ENCODE results near the gene MBD5.
"Not testable (repeated sequence)": the region's sequence is repeated elsewhere in the genome, so short reads cannot be mapped to it uniquely, and the experiment has no call there.

The MBD5 gene

GRCh38 chr2:148021059-148021861 is at the start of gene MBD5:
Gene MBD5 (plus strand): TSS chr2:148021091.
- peak; percentile 36 for DNase-seq (ENCODE audit: low read depth, low spot score)

- DNase-seq (ENCODE audit: low read depth, low spot score): no peak
Observed at GRCh38 chr2:147976102-147976501, 44.8 kb upstream of the MBD5 start.

GRCh38 chr2:147977679-147978078 is 43.2 kb upstream of the MBD5 start:
- no peak for DNase-seq (ENCODE audit: low read depth, low spot score)

- DNase-seq (ENCODE audit: low read depth, low spot score): no peak
Observed at GRCh38 chr2:147980940-147981528, 39.9 kb upstream of the MBD5 start.

- DNase-seq (ENCODE audit: low read depth, low spot score): no peak
Observed at GRCh38 chr2:147989102-147989501, 31.8 kb upstream of the MBD5 start.

- peak; percentile 36 for DNase-seq (ENCODE audit: low read depth, low spot score)
Observed at GRCh38 chr2:147989809-147990403, 31.0 kb upstream of the MBD5 start.

GRCh38 chr2:147994965-147995364 is 25.9 kb upstream of the MBD5 start:
- not testable (repeated sequence) for DNase-seq (ENCODE audit: low read depth, low spot score)

- no peak for DNase-seq (ENCODE audit: low read depth, low spot score)
Observed at GRCh38 chr2:147996828-147997227, 24.1 kb upstream of the MBD5 start.

GRCh38 chr2:147998203-147998602 is 22.7 kb upstream of the MBD5 start:
- DNase-seq (ENCODE audit: low read depth, low spot score): no peak

GRCh38 chr2:147999126-147999525 is 21.8 kb upstream of the MBD5 start:
- no peak for DNase-seq (ENCODE audit: low read depth, low spot score)

- DNase-seq (ENCODE audit: low read depth, low spot score): no peak
Observed at GRCh38 chr2:148000095-148000494, 20.8 kb upstream of the MBD5 start.

GRCh38 chr2:148002420-148002819 is 18.5 kb upstream of the MBD5 start:
- DNase-seq (ENCODE audit: low read depth, low spot score): not testable (repeated sequence)

- DNase-seq (ENCODE audit: low read depth, low spot score): no peak
Observed at GRCh38 chr2:148006249-148007007, 14.5 kb upstream of the MBD5 start.

- DNase-seq (ENCODE audit: low read depth, low spot score): no peak
Observed at GRCh38 chr2:148007219-148007900, 13.5 kb upstream of the MBD5 start.

- not testable (repeated sequence) for DNase-seq (ENCODE audit: low read depth, low spot score)
Observed at GRCh38 chr2:148008411-148008810, 12.5 kb upstream of the MBD5 start.

GRCh38 chr2:148013876-148014275 is 7.0 kb upstream of the MBD5 start:
- no peak for DNase-seq (ENCODE audit: low read depth, low spot score)

GRCh38 chr2:148014616-148015015 is 6.3 kb upstream of the MBD5 start:
- no peak for DNase-seq (ENCODE audit: low read depth, low spot score)

GRCh38 chr2:148020111-148021058 is 506 bp upstream of the MBD5 start, which contains the start of gene ORC4:
Gene ORC4 (minus strand): TSS chr2:148020737. CDS start chr2:147975958, 44,779 bp downstream.
- peak; percentile 99 for DNase-seq (ENCODE audit: low read depth, low spot score)

GRCh38 chr2:148021886-148022285 is 995 bp downstream of the MBD5 start:
- no peak for DNase-seq (ENCODE audit: low read depth, low spot score)

GRCh38 chr2:148022351-148022750 is 1.5 kb downstream of the MBD5 start:
- DNase-seq (ENCODE audit: low read depth, low spot score): no peak
